DMS153 treated with DMSO at 0.1 percent for 48 hours (cell line): Measurements from ENCODE around the gene PANK4.
A peak's percentile ranks its signal among the peaks of the same experiment; 100 is the strongest.

Experiments
- DNase-seq: peaks from one replicate; lab custom pipeline; 2025; ENCODE audit not compliant: unreplicated experiment; lab: John Stamatoyannopoulos, UW

Gene PANK4

DNA sequence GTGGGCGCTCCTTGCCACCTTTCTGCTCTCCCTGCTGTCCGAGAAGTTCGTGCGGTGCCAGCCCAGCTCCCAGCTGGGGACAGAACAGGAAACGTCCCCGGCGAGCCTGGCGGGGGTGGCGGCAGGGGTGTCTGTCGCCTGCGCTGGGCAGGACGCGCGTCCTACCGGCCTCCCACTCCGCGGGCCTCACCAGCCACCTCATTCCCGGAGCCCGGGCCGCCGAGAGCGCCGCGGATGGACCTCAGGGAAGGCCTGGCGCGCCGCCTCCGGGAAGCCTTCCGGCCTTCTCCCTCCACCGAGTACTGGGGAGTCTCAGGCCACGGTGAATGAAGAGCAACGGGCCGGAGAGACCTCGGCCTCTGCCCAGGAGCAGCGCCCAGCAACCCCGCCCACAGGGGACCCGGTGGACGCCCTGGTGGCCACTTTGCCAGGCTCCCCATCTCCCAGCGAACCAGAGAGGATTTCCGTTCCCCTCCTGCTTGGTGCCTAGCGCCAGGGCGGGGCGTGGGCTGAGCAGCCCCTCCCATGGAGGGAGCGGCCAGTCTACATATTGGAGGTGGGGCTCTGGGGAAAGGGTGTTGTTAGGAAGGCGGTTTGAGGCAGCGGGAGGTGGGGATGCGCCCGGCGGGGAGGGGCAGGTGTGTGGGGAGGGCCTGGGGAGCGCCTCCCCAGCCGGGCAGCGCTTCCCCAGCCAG, 20.3 kb upstream of the PANK4 start:
- DNase-seq: peak; percentile 97

DNA sequence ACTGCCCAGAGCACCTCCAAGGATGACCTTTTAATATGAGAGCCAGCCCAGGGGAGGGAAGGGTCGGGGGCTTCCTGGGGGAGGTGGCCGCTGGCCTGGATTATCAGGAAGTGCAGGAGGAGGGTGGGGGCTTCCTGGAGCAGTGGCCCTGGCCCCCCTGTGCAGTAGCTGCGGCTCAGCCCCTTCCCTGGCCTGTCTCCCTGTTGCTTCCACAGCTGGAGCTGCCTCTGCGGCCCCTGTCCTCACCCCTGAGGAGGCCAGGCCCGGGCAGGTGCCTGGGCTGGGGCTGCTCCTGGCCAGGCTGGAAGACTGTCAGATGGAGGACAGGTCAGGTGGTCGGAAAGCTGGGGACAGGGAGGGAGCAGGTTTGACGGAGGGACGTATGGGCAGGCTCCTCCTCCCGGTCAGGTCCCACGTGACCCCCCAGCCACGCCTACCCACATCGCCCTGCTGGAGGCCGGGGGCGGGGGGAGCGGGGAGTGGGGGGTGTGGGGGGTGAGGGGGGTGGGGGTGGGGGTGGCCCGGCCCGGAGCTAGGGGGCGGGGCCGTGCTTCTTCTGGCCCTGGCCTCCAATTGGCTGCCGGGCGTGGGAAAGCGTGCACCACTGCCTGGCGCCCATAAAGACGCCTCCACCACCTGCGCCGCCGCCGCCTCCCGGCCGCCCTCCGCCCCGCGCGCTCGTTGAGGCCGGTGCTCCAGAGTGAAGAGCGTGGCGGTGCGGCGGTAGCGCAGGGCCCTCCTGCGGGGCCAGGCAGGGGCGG, 19.5 kb upstream of the PANK4 start:
- DNase-seq: peak; percentile 98

DNA sequence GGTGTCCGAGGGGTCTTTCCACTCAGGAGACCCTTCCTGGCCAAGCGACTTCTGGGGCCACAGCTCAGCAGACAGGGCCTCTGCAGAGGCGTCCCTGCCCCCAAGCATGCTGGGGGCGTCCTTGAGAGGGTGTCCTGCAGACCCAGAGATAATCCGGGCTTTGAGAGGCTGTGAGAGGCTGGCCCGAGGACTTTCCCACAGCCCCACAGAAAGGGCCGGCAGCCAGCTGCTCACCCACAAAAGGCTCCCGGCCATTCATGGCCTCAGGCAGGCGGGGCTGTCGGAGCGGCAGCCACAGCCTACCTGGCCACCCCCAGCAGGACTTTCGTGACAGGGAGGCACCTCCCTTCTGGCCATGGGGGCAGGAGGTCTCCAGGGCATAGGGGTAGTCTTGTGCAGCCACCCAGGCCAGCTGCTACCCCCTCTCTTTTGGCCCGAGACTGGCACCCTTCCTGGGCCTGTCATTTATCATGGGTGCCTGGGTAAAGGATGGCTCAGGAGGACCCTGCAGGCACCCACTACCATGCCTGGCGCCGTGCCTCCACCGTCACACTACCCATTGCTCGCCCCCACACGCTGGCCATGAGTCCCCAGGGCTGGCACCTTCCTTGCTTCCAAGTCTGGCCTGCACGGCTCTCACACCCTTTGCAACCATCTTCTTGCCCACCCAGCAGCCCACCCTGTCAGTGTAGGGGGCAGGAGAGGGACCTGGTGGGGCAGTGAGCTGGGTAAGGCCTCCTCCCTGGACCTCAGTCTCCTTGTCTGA, 18.7 kb upstream of the PANK4 start:
- no peak for DNase-seq

DNA sequence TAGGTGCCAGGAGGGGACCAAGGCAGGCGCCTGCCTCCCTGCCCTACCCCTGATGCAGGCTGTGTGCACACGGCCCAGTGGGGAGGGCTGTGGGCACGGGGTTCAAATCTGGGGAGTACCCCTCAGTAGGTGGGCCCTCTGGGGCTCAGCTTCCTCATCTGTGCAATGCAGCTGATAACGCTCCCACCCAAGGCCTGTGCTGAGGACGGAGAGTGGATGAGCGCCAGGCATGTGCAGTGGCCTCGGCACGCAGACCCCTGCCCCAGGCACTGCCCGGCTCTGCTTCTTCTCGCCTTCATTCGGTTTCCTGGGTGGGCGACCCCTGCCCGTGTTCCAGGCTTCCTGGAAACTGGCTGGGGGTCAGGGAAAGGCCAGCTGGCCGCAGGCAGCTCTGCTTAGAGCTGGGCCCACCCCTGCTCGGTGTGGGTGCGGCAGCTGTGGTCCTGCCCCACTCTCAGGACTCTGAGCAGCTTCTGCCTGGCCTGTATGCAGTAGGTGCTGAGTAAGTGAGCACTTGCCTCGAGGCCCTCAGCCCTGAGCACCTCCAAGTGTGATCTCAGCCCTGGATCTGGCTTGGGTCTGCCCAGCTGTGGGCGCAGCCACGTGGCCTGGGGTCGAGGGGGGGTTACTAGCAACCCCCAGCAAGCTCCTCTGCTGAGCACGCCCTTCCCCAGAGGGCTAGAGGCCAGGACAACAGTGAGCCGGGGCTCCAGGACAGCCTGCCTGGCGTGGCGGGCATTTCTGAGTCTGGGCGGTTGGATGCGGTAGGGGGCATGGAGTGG, 17.9 kb upstream of the PANK4 start:
- DNase-seq: no peak

DNA sequence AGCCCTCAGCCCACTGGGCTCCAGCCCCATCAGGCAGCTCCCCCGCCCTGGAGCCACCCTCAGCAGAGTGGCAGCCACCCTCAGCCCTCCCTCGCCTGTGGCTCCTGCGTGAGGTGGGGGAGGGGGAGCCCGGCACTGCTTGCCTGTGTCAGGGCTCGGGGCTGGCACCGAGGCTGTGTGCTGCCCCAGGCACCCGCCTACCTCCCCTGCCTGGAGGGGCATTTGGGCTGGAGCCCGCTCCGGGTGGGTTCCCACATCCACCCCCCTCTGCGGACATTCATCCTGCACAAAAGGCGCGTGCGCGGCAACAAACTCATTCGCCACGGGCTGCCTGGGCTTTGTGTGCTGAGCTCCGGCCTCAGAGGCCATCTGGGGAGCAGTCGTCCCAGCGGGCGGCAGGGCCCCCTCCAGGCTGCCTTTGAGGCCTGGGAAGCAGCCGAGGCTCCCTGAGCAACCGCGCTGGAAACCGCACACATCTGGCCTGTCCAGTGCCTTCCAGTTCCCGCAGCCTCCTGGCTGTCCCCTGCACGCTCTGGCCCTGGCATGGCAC, 17.2 kb upstream of the PANK4 start:
- peak; percentile 59 for DNase-seq

DNA sequence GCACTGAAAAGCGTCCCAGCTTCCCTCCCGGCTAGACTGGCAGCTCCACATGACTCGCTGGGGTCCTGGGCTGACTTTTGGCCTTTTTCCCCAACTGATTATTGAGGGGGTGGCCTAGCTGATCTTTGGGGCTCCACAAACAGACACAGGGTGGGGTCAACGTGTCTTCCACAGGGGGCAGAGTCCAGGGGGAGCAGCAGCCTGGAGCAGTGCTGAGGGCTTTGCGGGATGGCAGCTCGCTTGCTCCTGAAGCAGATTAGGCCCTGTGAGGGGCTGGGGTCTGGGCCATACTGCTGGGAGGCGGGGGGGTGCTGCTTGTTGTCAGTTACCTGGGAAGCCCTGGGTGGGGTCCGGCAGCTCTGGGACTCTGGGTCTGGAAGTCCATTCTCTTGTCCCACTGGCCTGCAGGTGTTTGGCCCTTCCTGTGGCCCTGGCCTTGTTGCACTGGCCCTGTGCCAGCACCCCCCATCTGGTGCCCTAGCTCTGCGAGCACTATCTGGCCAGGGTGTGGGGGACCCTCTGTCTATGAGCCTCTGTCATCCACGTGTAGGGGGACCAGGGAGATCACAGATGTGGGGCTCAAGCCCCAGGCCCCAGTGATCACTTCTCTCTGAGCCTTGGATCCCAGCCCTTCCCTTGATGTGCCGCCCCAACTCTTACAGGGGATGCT, 16.0 kb upstream of the PANK4 start:
- DNase-seq: no peak

DNA sequence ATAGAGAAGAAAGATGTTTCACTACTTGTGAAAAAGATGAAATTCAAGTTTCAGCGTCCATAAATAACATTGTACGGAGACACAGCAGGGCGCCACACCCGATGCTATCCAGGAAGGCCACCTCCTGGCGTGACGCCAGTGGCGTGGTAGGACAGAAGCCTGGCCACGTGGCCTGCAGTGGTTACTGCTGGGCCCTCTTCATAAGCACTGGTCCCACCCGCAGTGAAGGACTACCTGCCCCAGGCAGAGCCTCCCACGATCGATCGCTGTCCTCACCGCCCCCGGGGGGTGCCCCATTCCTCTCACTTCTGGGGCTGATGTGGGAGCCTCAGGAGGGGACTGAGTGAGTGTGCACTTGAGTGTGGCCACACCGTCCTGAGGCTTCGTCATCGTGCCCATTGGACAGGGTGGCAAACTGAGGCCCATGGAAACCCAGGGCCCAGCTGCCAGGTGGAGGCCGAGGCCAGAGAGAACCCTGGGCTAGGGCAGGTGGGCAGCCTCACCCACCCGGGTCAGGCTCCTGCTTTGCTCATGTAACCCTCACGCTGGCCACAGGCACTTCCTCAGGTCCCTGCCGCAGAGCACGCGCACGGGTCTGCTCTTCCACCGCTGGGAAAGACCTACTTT, 15.3 kb upstream of the PANK4 start:
- peak; percentile 42 for DNase-seq

DNA sequence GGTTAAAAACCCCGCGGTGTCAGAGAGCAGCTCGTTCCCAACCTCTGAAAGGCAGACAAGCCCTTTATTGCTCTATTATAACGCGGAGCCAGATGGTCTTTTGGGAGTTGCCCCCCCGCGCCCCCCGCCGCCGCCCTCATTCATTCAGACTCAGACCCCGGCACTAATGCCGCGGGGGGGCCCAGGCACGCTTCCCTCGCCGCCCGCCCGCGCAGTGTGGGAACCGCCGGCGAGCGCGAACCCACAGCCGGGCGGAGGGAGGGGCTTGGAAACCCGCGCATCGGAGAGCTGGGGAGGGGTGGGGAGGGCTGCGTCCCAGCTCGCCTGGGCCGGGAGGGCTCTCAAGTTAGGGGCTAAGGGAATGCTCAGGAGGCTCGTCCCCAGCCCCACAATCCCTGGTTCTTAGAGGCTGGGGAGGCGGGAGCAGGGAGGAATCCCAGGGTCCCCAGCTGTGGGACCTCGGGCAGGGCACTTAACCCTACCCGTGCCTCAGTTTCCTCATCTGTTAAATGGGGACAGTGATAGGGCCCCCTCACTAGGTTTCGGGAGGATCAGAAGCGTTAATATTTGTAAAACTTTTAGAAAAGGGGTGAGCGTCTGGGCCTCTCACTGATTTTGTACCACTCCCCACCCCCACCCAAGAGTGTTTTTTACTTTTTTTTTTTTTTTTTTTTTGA, 14.6 kb upstream of the PANK4 start:
- DNase-seq: no peak

DNA sequence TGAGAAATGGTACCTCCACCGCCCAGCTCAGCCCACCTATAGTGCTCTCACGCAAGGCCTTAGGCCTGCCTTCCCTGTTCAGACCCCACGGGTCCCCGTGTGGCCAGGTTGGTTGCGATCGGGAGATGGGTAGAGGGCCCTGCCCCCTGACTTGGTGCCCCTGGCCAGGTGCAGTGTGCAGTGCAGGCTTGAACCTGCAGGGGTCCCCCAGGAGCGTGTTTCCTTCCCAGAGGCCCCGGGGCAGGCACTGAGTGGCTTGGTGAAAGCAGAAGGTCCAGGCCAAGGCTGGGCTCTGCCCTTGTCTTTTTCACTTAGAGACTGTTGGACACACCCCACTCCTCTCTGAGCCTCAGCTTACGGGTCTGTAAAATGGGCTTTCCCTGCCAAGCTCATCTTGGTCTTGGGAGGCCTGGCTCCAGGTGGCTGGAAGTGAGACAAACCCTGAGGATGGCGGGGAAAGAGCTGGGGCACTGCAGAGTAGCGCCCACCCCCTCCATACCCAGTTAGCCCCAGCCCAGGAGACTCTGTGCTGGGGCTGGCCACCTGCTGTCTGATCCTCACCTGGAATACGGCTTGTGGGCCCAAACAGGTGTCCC, 13.0 kb upstream of the PANK4 start:
- no peak for DNase-seq

DNA sequence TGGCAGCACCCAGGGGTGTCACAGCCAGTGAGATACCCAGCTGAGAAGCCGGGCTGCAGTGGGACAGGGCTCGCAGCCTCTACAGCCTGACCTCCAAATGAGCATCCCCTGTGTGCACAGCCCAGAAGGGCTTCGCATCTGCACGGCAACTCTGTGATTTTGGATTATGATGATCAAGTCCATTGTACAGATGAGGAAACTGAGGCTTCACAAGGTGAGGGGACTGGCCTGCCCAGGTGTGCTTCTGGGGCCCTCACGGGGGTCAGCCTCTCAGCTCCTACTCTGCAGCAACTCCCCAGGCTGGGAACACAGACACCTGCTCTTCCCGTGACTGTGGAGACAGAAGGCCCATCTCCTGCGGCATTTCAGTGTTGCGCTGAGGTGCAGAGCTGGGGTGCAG, 12.5 kb upstream of the PANK4 start:
- DNase-seq: no peak

DNA sequence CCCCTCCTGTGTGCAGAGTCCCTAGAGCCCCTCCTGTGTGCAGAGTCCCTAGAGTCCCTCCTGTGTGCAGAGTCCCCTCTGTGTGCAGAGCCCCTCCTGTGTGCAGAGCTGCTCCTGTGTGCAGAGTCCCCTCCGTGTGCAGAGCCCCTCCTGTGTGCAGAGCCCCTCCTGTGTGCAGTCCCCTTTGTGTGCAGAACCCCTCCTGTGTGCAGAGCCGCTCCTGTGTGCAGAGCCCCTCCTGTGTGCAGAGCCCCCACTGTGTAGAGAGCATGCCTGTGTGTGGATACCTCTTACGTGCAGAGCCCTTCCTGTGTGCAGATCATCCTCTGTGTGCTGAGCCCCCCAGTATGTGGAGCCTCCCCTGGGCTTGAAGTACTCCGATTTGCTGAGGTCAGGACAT, 12.0 kb upstream of the PANK4 start:
- DNase-seq: no peak

DNA sequence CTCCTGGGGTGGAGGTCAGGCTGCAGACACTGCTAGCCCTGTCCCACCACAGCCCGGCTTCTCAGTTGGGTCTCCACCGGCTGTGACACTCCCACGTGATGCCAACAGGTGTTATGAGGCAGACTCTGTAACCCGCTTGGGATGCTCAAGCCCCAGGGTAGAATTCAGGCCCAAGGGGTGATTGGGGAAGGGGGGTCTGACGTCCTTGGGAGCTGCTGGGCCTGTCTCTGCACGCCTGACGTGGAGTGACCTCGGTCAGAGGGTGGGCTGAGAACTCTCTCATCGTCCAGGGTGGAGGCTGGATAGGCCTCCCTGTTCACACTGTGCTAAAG, 11.4 kb upstream of the PANK4 start:
- DNase-seq: no peak

DNA sequence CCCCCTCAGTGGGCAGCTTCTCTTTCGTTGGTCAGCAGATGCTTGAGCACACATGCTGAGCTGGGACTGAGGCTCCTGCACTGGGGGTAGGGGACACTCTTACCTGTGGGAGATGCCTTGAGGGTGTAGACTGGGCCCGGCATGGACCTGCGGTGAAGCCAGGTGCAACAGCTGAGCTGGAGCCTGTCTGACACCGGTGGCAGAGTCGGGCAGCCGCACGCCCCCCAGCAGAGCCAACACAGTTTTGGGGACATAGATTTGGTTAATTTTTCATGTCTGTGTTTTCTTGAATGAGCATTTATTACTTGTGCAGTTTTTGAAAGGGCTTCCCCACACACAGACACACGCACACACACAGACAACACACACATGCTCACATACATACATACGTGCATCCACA, 9.6 kb upstream of the PANK4 start:
- no peak for DNase-seq

DNA sequence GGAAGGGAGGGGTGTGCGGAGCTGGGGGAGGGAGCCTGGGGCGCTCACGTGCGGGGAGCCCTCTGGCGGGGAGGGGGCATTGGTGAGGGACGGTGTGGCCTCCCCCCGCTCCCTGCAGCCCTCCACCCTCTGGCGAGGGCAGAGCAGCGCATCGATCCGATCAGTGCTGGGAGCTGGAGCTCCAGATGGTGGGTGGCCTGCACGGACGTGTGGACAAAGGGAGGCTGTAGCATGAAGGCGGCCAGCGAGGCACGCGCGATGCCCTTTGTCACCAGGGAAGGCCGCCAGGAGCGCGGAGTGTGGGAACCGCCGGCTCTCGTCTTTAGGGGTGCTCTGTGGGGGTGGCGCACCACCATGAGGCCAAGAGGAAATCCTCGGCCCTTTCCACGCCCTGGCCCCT, 9.1 kb upstream of the PANK4 start:
- no peak for DNase-seq

DNA sequence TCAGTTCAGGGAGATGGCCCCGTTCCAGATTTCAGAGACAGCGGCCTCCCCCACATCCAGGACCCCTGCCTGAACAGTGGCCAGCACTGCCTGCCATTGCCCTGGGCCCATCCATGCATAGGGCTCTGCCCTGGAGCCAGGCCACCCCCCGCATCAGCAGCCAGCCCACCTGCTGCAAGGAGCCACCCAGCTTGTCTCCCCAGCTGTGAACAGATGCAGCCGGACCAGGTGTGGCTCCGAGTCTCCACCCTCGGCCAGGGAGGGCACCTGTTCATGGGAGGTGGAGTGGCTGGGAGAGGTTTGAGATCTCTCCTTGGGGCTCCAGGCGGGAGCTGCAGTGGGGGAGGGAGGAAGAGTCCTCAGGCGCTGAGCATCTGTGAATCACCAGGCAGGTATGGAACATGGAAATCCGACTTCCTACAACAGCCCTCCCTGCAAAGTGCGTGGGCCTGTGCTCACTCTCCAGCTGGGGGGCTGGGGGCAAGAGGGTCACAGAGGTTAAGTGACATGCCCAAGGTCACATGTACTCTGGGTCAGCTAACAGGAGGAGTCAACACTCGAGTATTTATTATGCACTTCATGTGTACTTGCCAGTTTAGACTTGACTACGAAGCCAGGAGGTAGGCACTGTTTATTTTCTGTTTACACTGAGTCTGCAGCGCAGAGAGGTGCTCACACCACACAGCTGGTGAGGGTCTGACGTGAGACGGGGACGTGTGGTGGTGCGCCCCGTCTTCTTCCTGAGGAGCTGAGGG, 8.5 kb upstream of the PANK4 start:
- DNase-seq: peak; percentile 65

DNA sequence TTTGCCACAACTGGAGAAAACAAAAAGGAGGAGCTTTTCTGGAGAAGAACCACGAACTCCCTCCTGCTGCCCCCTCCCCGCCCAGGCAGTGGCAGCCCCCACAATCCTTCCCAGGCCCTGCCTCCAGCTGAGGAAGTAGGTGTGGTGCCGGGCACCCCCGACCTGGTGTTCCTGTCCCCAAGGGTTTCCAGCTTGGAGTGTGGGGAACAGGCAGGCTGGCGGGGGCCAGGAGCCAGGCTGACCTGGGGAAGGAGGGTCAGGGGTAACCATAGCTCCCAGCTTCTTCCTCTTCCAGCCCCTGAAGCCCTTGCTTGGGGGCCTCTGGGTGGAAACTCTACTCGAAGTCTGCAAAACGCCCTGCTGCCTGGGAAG, 7.9 kb upstream of the PANK4 start:
- no peak for DNase-seq

DNA sequence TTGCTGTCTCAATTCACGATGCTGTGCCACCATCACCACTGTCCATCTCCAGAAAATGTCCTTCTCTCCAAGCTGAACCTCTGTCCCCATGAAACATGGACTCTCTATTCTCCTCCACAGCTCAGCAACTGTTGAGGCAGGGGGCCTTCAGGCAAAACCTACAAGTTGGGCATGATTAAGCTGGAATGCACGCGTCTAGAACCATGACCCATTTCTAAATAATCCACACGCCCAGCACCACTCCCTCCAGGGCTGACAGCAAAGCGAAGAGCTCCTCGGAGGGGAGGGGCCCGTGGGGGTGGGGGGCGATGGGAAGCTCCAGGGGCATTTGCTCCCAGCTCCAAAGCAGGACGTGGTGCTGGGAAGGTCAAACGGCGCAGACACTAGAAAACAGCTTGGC, 7.0 kb upstream of the PANK4 start:
- no peak for DNase-seq

DNA sequence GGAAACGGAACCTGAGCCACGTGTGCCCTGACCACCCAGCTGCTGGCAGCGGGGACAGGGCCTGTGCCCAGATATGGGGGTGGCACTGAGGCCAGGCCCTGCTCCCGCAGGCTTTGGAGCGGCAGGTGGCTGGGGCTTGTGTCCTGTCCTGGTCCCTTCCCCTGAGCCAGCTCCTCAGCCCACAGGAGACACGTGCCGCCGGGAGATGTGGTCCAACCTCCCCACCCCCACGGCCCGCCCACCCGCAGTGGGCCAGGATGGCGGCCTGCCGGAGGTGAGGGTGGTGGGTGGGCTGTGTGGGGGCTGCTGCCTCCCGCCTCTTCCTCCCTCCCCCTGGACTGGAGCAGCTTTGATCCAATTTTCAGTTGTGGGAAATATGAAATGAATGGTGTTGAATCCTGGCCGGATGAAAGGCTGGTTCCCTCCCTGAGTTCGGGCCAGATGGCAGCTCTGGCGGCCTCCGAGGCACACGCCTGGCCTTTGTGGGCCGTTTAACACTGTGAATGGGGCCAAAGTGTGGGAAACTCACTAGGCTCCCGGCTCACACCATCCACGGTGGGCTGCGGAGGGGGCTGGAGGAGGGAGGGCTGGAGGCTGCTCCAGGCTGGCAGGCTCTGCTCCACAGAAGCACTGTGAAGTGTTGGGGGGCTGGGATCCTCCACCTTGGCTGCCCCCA, 6.2 kb upstream of the PANK4 start:
- DNase-seq: no peak
